ENCODE data around the gene PDE6B. TPM values are rescaled to one million over a fixed set of nuclear protein-coding genes. Genes with fewer than 3 reads are reported as not detected.

The PDE6B gene
- polyA plus RNA-seq, 1 donor from 2014 or later: 3.2 TPM

DNA sequence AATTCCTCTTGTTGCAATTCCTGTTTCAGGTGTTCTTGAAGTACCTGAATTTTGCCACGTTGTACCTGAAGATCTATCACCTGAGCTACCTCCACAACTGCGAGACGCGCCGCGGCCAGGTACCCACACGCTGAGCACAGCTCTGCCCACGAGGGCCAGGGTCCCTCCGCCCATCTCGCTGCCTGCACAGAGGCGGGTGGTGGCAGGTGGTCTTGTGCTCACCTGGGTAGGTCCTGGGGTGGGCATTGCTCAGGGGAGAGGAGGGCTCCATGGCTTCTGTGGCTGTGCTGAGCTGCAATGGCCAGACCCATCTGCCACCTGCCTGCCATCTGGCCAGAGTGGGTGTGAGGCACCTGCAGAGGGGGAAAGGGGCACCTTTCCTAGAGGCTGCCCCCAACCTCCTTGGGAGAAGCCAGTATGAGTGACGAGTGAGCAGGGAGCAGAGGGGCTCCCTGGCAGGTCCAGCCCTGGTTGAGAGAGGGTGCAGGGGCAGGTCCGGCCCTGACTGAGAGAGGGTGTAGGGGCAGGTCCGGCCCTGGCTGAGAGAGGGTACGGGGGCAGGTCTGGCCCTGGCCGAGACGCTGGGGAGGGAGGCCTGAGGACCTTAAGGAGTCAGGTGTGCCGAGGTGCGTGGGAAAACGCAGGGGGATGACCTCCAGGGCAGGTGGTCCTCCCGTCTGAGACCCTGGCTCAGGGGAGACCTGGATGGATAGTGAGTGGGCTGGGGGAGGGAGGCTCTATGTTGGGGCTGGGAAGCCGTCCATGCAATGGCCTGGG, 10.7 kb downstream of the PDE6B start (continued):
- no peak for TF ChIP-seq POLR2AphosphoS5 (IDR thresholded peaks at IDR 0.05)
- no peak for TF ChIP-seq RAD21 (conservative IDR thresholded peaks at IDR 0.05)

DNA sequence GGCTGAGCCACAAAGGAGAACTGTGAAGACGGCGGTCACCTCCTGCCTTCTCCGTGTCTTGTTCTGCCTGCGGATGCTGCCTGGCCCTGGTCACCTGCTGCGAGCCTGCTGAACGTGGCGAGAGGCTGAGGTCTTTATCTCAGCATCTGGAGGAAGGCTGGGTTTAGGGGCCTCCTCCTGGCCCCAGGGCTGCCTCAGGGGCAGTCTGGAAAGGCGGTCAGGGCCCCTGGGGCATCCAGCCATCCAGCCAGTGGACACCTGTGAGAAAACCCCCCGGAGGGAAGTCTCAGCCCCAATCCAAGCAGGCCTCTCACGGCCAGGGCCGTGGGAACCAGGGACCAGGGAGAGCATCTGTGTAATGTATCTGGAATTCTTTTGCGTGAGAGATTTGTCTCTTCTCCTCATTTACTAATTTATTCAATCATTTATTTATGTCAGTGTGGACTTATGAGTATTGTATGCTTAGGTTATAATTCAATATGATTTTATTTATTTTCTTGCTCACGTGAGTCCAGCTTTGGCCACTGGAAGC, 11.3 kb downstream of the PDE6B start:
- Histone ChIP-seq H3K9me2 (ENCODE audit: insufficient read depth, low read length) (no peaks in the 10 kb centered on the region), H3K27ac (ENCODE audit: low read length) (no peak overlapping the region), H4K20me1 (ENCODE audit: insufficient read depth) (no peaks in the 10 kb centered on the region), H3K9me3 (ENCODE audit: low read length) (no peaks in the 10 kb centered on the region), H3K9ac (ENCODE audit: low read length) (no peak overlapping the region), H3K36me3 (ENCODE audit: insufficient read depth, low read length) (no peaks in the 10 kb centered on the region), H3F3A (ENCODE audit: insufficient read depth, low read length, poor library complexity, severe bottlenecking) (no peaks in the 10 kb centered on the region), H3K4me3 (ENCODE audit: low read length) (no peak overlapping the region), H3K27me3 (ENCODE audit: insufficient read depth, low read depth, low read length) (no peaks in the 10 kb centered on the region), H3K79me2 (replicated peaks; ENCODE audit: insufficient read depth, low read length) (no peaks in the 10 kb centered on the region), H3K4me2 (ENCODE audit: low read length) (no peak overlapping the region), H2AFZ (ENCODE audit: low read depth, low read length) (no peak overlapping the region)
- TF ChIP-seq MXI1 (conservative IDR thresholded peaks at IDR 0.05; ENCODE audit: poor library complexity, severe bottlenecking): no peak
- no peak for TF ChIP-seq EZH2 (IDR thresholded peaks at IDR 0.05; ENCODE audit: borderline replicate concordance, insufficient read depth, low read length, poor library complexity, severe bottlenecking)
- no peak for TF ChIP-seq TAF1 (IDR thresholded peaks at IDR 0.05; ENCODE audit: low read depth)
- TF ChIP-seq, protein P1, sequence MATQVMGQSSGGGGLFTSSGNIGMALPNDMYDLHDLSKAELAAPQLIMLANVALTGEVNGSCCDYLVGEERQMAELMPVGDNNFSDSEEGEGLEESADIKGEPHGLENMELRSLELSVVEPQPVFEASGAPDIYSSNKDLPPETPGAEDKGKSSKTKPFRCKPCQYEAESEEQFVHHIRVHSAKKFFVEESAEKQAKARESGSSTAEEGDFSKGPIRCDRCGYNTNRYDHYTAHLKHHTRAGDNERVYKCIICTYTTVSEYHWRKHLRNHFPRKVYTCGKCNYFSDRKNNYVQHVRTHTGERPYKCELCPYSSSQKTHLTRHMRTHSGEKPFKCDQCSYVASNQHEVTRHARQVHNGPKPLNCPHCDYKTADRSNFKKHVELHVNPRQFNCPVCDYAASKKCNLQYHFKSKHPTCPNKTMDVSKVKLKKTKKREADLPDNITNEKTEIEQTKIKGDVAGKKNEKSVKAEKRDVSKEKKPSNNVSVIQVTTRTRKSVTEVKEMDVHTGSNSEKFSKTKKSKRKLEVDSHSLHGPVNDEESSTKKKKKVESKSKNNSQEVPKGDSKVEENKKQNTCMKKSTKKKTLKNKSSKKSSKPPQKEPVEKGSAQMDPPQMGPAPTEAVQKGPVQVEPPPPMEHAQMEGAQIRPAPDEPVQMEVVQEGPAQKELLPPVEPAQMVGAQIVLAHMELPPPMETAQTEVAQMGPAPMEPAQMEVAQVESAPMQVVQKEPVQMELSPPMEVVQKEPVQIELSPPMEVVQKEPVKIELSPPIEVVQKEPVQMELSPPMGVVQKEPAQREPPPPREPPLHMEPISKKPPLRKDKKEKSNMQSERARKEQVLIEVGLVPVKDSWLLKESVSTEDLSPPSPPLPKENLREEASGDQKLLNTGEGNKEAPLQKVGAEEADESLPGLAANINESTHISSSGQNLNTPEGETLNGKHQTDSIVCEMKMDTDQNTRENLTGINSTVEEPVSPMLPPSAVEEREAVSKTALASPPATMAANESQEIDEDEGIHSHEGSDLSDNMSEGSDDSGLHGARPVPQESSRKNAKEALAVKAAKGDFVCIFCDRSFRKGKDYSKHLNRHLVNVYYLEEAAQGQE (IDR thresholded peaks at IDR 0.05; ENCODE audit: borderline replicate concordance): no peak
- no peak for TF ChIP-seq POLR2AphosphoS5 (IDR thresholded peaks at IDR 0.05)
- TF ChIP-seq RAD21 (conservative IDR thresholded peaks at IDR 0.05): no peak
- TF ChIP-seq, protein P2, sequence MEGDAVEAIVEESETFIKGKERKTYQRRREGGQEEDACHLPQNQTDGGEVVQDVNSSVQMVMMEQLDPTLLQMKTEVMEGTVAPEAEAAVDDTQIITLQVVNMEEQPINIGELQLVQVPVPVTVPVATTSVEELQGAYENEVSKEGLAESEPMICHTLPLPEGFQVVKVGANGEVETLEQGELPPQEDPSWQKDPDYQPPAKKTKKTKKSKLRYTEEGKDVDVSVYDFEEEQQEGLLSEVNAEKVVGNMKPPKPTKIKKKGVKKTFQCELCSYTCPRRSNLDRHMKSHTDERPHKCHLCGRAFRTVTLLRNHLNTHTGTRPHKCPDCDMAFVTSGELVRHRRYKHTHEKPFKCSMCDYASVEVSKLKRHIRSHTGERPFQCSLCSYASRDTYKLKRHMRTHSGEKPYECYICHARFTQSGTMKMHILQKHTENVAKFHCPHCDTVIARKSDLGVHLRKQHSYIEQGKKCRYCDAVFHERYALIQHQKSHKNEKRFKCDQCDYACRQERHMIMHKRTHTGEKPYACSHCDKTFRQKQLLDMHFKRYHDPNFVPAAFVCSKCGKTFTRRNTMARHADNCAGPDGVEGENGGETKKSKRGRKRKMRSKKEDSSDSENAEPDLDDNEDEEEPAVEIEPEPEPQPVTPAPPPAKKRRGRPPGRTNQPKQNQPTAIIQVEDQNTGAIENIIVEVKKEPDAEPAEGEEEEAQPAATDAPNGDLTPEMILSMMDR (IDR thresholded peaks at IDR 0.05; ENCODE audit: poor library complexity, severe bottlenecking): no peak
- no peak for TF ChIP-seq EP300 (conservative IDR thresholded peaks at IDR 0.05; ENCODE audit: poor library complexity, severe bottlenecking)
- no peak for TF ChIP-seq SMC3 (conservative IDR thresholded peaks at IDR 0.05; ENCODE audit: poor library complexity)
